WTC11 (cell line): ENCODE data around the gene UMODL1. TPM values are rescaled to one million over a fixed set of nuclear protein-coding genes. Genes with fewer than 3 reads are reported as not detected.

Experiments
- ATAC-seq: fragments of 200-7000 bp; cut with Tn5 transposase; 2 replicates; pipeline ENCODE4 v1.10.0; 2021; ENCODE audit warnings: mild to moderate bottlenecking, moderate library complexity
- CTCF ChIA-PET: fragments of 300-600 bp; sonication (Branson Sonifier 250); formaldehyde crosslinking; loops from one replicate; lab custom pipeline; 2021; ENCODE audit warnings: antibody characterized with exemption; lab: Charles Lee
- POLR2A ChIA-PET: fragments of 350-600 bp; sonication (Branson Sonifier 250); formaldehyde crosslinking; loops from one replicate; lab custom pipeline; 2021; ENCODE audit warnings: antibody characterized with exemption; lab: Charles Lee
- DNase-seq: peaks from one replicate; pipeline ENCODE4 v3.0.0; 2021; ENCODE audit warnings: low spot score
- H3K27ac Mint-ChIP-seq: 2 replicates; pipeline ENCODE4 v1.8.0; 2021; ENCODE audit warnings: mixed read lengths
- H3K27me3 Mint-ChIP-seq: 2 replicates; pipeline ENCODE4 v1.8.0; 2021; ENCODE audit warnings: low read depth, mild to moderate bottlenecking, moderate library complexity, mixed read lengths
- H3K36me3 Mint-ChIP-seq: 2 replicates; pipeline ENCODE4 v1.8.0; 2021; ENCODE audit warnings: mixed read lengths
- H3K4me1 Mint-ChIP-seq: 2 replicates; pipeline ENCODE4 v1.8.0; 2022; ENCODE audit warnings: mixed read lengths
- H3K4me3 Mint-ChIP-seq: 2 replicates; pipeline ENCODE4 v1.8.0; 2021; ENCODE audit warnings: mild to moderate bottlenecking, moderate library complexity, mixed read lengths
- H3K9me3 Mint-ChIP-seq: 2 replicates; pipeline ENCODE4 v1.8.0; 2021; ENCODE audit warnings: mixed read lengths
- ATF1 ChIP-seq: sonication (generic); formaldehyde crosslinking; IDR thresholded peaks from 2 replicates; pipeline ENCODE4 v1.8.1; 2023; ENCODE audit warnings: mild to moderate bottlenecking, moderate library complexity, missing genetic modification reagents
- CREB1 ChIP-seq: sonication (generic); formaldehyde crosslinking; IDR thresholded peaks from 2 replicates; pipeline ENCODE4 v1.8.0; 2023; ENCODE audit warnings: mild to moderate bottlenecking, missing genetic modification reagents
- CTCF ChIP-seq: fragments of 200-600 bp; IDR thresholded peaks from 2 replicates; pipeline ENCODE4 v1.8.0; 2022; ENCODE audit warnings: antibody characterized with exemption
- E2F1 ChIP-seq: sonication (generic); formaldehyde crosslinking; IDR thresholded peaks from 2 replicates; pipeline ENCODE4 v1.8.0; 2022; ENCODE audit warnings: mild to moderate bottlenecking, missing genetic modification reagents
- ERG ChIP-seq: fragments of 250-450 bp; sonication (Bioruptor Pico); IDR thresholded peaks from 2 replicates; pipeline ENCODE4 v1.8.0; 2021; ENCODE audit warnings: mild to moderate bottlenecking
- FOXK1 ChIP-seq: sonication (generic); formaldehyde crosslinking; IDR thresholded peaks from 2 replicates; pipeline ENCODE4 v1.8.0; 2022; ENCODE audit warnings: mild to moderate bottlenecking, moderate library complexity, missing genetic modification reagents
- FOXP4 ChIP-seq: sonication (generic); formaldehyde crosslinking; IDR thresholded peaks from 2 replicates; pipeline ENCODE4 v1.8.0; 2022; ENCODE audit warnings: mild to moderate bottlenecking, missing genetic modification reagents
- GRHL2 ChIP-seq: fragments of 250-450 bp; sonication (Bioruptor Pico); IDR thresholded peaks from 2 replicates; pipeline ENCODE4 v1.8.0; 2022; ENCODE audit warnings: mild to moderate bottlenecking, moderate library complexity; ENCODE audit not compliant: insufficient replicate concordance, severe bottlenecking
- GTF2I ChIP-seq: fragments of 250-450 bp; sonication (Bioruptor Pico); conservative IDR thresholded peaks from 2 replicates; pipeline ENCODE4 v1.4.0; 2021; ENCODE audit warnings: mild to moderate bottlenecking
- IRF2 ChIP-seq: sonication (generic); formaldehyde crosslinking; IDR thresholded peaks from 2 replicates; pipeline ENCODE4 v1.8.0; 2022; ENCODE audit warnings: low read depth, missing genetic modification reagents, borderline replicate concordance
- JAZF1 ChIP-seq: fragments of 250-450 bp; sonication (Bioruptor Pico); IDR thresholded peaks from 2 replicates; pipeline ENCODE4 v1.9.0; 2021; ENCODE audit warnings: moderate library complexity, mild to moderate bottlenecking, inconsistent platforms
- KAT7 ChIP-seq: sonication (generic); formaldehyde crosslinking; IDR thresholded peaks from 2 replicates; pipeline ENCODE4 v1.8.1; 2023; ENCODE audit warnings: missing genetic modification reagents, mild to moderate bottlenecking, borderline replicate concordance
- MYBL2 ChIP-seq: sonication (generic); formaldehyde crosslinking; IDR thresholded peaks from 2 replicates; pipeline ENCODE4 v1.8.1; 2023; ENCODE audit warnings: mild to moderate bottlenecking, moderate library complexity, missing genetic modification reagents
- OVOL2 ChIP-seq: fragments of 250-450 bp; sonication (Bioruptor Pico); IDR thresholded peaks from 2 replicates; pipeline ENCODE4 v1.9.0; 2021; ENCODE audit warnings: mild to moderate bottlenecking, borderline replicate concordance
- PRRX2 ChIP-seq: fragments of 250-450 bp; sonication (Bioruptor Pico); IDR thresholded peaks from 2 replicates; pipeline ENCODE4 v1.8.0; 2021; ENCODE audit warnings: mild to moderate bottlenecking
- RELA ChIP-seq: sonication (generic); formaldehyde crosslinking; IDR thresholded peaks from 2 replicates; pipeline ENCODE4 v1.8.1; 2022; ENCODE audit warnings: missing genetic modification reagents, mild to moderate bottlenecking, borderline replicate concordance
- SMAD4 ChIP-seq: sonication (generic); formaldehyde crosslinking; IDR thresholded peaks from 2 replicates; pipeline ENCODE4 v1.8.0; 2022; ENCODE audit warnings: mild to moderate bottlenecking, missing genetic modification reagents
- SOX15 ChIP-seq: fragments of 250-450 bp; sonication (Bioruptor Pico); IDR thresholded peaks from 2 replicates; pipeline ENCODE4 v1.9.0; 2021; ENCODE audit warnings: mild to moderate bottlenecking
- TCF7 ChIP-seq: sonication (generic); formaldehyde crosslinking; IDR thresholded peaks from 2 replicates; pipeline ENCODE4 v1.8.0; 2022; ENCODE audit warnings: mild to moderate bottlenecking, low read depth, missing genetic modification reagents, moderate library complexity
- TP53 ChIP-seq: sonication (generic); formaldehyde crosslinking; IDR thresholded peaks from 2 replicates; pipeline ENCODE4 v1.8.1; 2023; ENCODE audit warnings: mild to moderate bottlenecking, missing genetic modification reagents
- USF2 ChIP-seq: sonication (generic); formaldehyde crosslinking; IDR thresholded peaks from 2 replicates; pipeline ENCODE4 v1.8.1; 2023; ENCODE audit warnings: mild to moderate bottlenecking, missing genetic modification reagents, moderate library complexity
- ZNF138 ChIP-seq: sonication (generic); formaldehyde crosslinking; conservative IDR thresholded peaks from 2 replicates; pipeline ENCODE4 v1.8.1; 2022; ENCODE audit warnings: mild to moderate bottlenecking, moderate library complexity, missing genetic modification reagents
- ZNF232 ChIP-seq: sonication (generic); formaldehyde crosslinking; IDR thresholded peaks from 2 replicates; pipeline ENCODE4 v1.8.0; 2022; ENCODE audit warnings: mild to moderate bottlenecking, missing genetic modification reagents
- ZNF425 ChIP-seq: fragments of 250-450 bp; sonication (Bioruptor Pico); conservative IDR thresholded peaks from 2 replicates; pipeline ENCODE4 v1.9.0; 2021; ENCODE audit warnings: mild to moderate bottlenecking
- ZNF512 ChIP-seq: sonication (generic); formaldehyde crosslinking; IDR thresholded peaks from 2 replicates; pipeline ENCODE4 v1.8.1; 2022; ENCODE audit warnings: missing genetic modification reagents, borderline replicate concordance
- total RNA-seq: library from RNA; stranded (reverse); gene quantifications from 3 replicates; pipeline ENCODE4 v1.2.3, GENCODE V29; 2021

Gene UMODL1
- total RNA-seq, 1 experiment from 2014 or later, result not detected

GRCh38 chr21:42093186-42093585 is 22.1 kb downstream of the UMODL1 start (continued):
- no peak for TF ChIP-seq FOXP4 (CRISPR knock-in tag)
- no peak for TF ChIP-seq RELA
- TF ChIP-seq SMAD4 (CRISPR knock-in tag), result no peak
- TF ChIP-seq ZNF512, result no peak
- TF ChIP-seq KAT7 (CRISPR knock-in tag), result no peak
- no peak for TF ChIP-seq ATF1 (CRISPR knock-in tag)

GRCh38 chr21:42093991-42094421 is 22.9 kb downstream of the UMODL1 start:
- Mint-ChIP-seq H3K36me3 (peaks cover 15% of the 10 kb centered on the region), H3K9me3 (peaks cover 10% of the 10 kb centered on the region), H3K27me3 (peaks cover 8% of the 10 kb centered on the region), H3K4me1 (peaks cover 12% of the 10 kb centered on the region), H3K4me3 (no peak overlapping the region), H3K27ac (no peak overlapping the region)
- ATAC-seq (no peak), DNase-seq (no peak)
- ChIA-PET CTCF (no interaction called here), POLR2A (no interaction called here)
- TF ChIP-seq ERG (CRISPR knock-in tag) (no peak), TCF7 (CRISPR knock-in tag) (no peak), OVOL2 (CRISPR knock-in tag) (no peak), ZNF138 (CRISPR knock-in tag) (no peak), IRF2 (CRISPR knock-in tag) (no peak), GRHL2 (CRISPR knock-in tag) (no peak), CREB1 (CRISPR knock-in tag) (no peak), SOX15 (CRISPR knock-in tag) (no peak), PRRX2 (no peak)

- Mint-ChIP-seq H3K9me3 (peaks cover 10% of the 10 kb centered on the region), H3K36me3 (peaks cover 15% of the 10 kb centered on the region), H3K4me3 (no peak overlapping the region), H3K4me1 (peaks cover 12% of the 10 kb centered on the region), H3K27ac (no peak overlapping the region), H3K27me3 (peaks cover 8% of the 10 kb centered on the region)
- ATAC-seq, result no peak
- no peak for DNase-seq
- CTCF ChIA-PET, result no interaction called here
- POLR2A ChIA-PET, result no interaction called here
- TF ChIP-seq CTCF (no peak), E2F1 (CRISPR knock-in tag) (no peak), TP53 (CRISPR knock-in tag) (no peak), MYBL2 (CRISPR knock-in tag) (no peak), USF2 (CRISPR knock-in tag) (no peak), ZNF232 (CRISPR knock-in tag) (no peak), GTF2I (CRISPR knock-in tag) (no peak), ZNF425 (CRISPR knock-in tag) (no peak), FOXK1 (CRISPR knock-in tag) (no peak), JAZF1 (CRISPR knock-in tag) (no peak)
These were observed 23.7 kb downstream of the UMODL1 start for GRCh38 chr21:42094811-42095210.
